ENCODE results near the gene RGS5.

RGS5 gene

GRCh38 chr1:163213626-163214025 lies 10.9 kb upstream of the RGS5 start:
- H3K36me3 ChIP-seq (ENCODE audit: insufficient read depth, low read length) = no peaks in the 10 kb centered on the region
- H3K9ac ChIP-seq (ENCODE audit: low read depth, low read length) = no peak overlapping the region
- no peaks in the 10 kb centered on the region for H3K4me1 ChIP-seq (ENCODE audit: insufficient read depth, low read length)
- no peaks in the 10 kb centered on the region for H3K9me3 ChIP-seq (ENCODE audit: insufficient read depth, low read depth, low read length)
- WGBS = 93% methylated on average over 4 of the region's 4 CpGs
- no peak overlapping the region for H3K27ac ChIP-seq (ENCODE audit: low read depth, low read length)
- H3K4me3 ChIP-seq (ENCODE audit: low read length) = no peak overlapping the region
- H3K27me3 ChIP-seq (ENCODE audit: insufficient read depth, low read length) = no peaks in the 10 kb centered on the region

- no peaks in the 10 kb centered on the region for H3K4me1 ChIP-seq (ENCODE audit: insufficient read depth, low read length)
- WGBS = 95% methylated on average over 2 of the region's 2 CpGs
- no peaks in the 10 kb centered on the region for H3K36me3 ChIP-seq (ENCODE audit: insufficient read depth, low read length)
- no peaks in the 10 kb centered on the region for H3K27me3 ChIP-seq (ENCODE audit: insufficient read depth, low read length)
- H3K4me3 ChIP-seq (ENCODE audit: low read length) = no peak overlapping the region
- no peak overlapping the region for H3K9ac ChIP-seq (ENCODE audit: low read depth, low read length)
- H3K27ac ChIP-seq (ENCODE audit: low read depth, low read length) = no peak overlapping the region
- H3K9me3 ChIP-seq (ENCODE audit: insufficient read depth, low read depth, low read length) = no peaks in the 10 kb centered on the region
Measured at GRCh38 chr1:163211667-163212066, 9.0 kb upstream of the RGS5 start.

GRCh38 chr1:163205513-163205912 lies 2.8 kb upstream of the RGS5 start:
- Histone ChIP-seq H3K27me3 (ENCODE audit: insufficient read depth, low read length) (no peaks in the 10 kb centered on the region), H3K4me1 (ENCODE audit: insufficient read depth, low read length) (peaks cover 33% of the 10 kb centered on the region), H3K36me3 (ENCODE audit: insufficient read depth, low read length) (no peaks in the 10 kb centered on the region), H3K27ac (ENCODE audit: low read depth, low read length) (no peak overlapping the region), H3K9me3 (ENCODE audit: insufficient read depth, low read depth, low read length) (no peaks in the 10 kb centered on the region), H3K4me3 (ENCODE audit: low read length) (no peak overlapping the region), H3K9ac (ENCODE audit: low read depth, low read length) (no peak overlapping the region)

- H3K4me1 ChIP-seq (ENCODE audit: insufficient read depth, low read length) = peaks cover 41% of the 10 kb centered on the region
- no peaks in the 10 kb centered on the region for H3K9me3 ChIP-seq (ENCODE audit: insufficient read depth, low read depth, low read length)
- no peaks in the 10 kb centered on the region for H3K36me3 ChIP-seq (ENCODE audit: insufficient read depth, low read length)
- peak overlapping the region; percentile 86 for H3K27ac ChIP-seq (ENCODE audit: low read depth, low read length)
- WGBS = 84% methylated on average over 1 of the region's 1 CpG
- H3K4me3 ChIP-seq (ENCODE audit: low read length) = no peak overlapping the region
- H3K27me3 ChIP-seq (ENCODE audit: insufficient read depth, low read length) = no peaks in the 10 kb centered on the region
- peak overlapping the region; percentile 22; the same call in 1 of the 2 replicates for H3K9ac ChIP-seq (ENCODE audit: low read depth, low read length)
Measured at GRCh38 chr1:163203561-163203960, 845 bp upstream of the RGS5 start.

- Histone ChIP-seq H3K4me1 (ENCODE audit: insufficient read depth, low read length) (peaks cover 41% of the 10 kb centered on the region), H3K4me3 (ENCODE audit: low read length) (peak overlapping the region; percentile 3), H3K36me3 (ENCODE audit: insufficient read depth, low read length) (no peaks in the 10 kb centered on the region), H3K27me3 (ENCODE audit: insufficient read depth, low read length) (no peaks in the 10 kb centered on the region), H3K27ac (ENCODE audit: low read depth, low read length) (peak overlapping the region; percentile 76; the same call in 1 of the 2 replicates), H3K9ac (ENCODE audit: low read depth, low read length) (no peak overlapping the region; the same call in 1 of the 2 replicates), H3K9me3 (ENCODE audit: insufficient read depth, low read depth, low read length) (no peaks in the 10 kb centered on the region)
- WGBS = 100% methylated on average over 1 of the region's 1 CpG
Measured at GRCh38 chr1:163201906-163202305, 810 bp downstream of the RGS5 start.

GRCh38 chr1:163197022-163197421 lies 5.7 kb downstream of the RGS5 start:
- no peaks in the 10 kb centered on the region for H3K27me3 ChIP-seq (ENCODE audit: insufficient read depth, low read length)
- H3K9ac ChIP-seq (ENCODE audit: low read depth, low read length) = no peak overlapping the region
- H3K36me3 ChIP-seq (ENCODE audit: insufficient read depth, low read length) = no peaks in the 10 kb centered on the region
- no peak overlapping the region for H3K4me3 ChIP-seq (ENCODE audit: low read length)
- 86% methylated on average over 4 of the region's 4 CpGs for WGBS
- H3K4me1 ChIP-seq (ENCODE audit: insufficient read depth, low read length) = peaks cover 26% of the 10 kb centered on the region
- no peak overlapping the region for H3K27ac ChIP-seq (ENCODE audit: low read depth, low read length)
- H3K9me3 ChIP-seq (ENCODE audit: insufficient read depth, low read depth, low read length) = no peaks in the 10 kb centered on the region

GRCh38 chr1:163196449-163196787 lies 6.3 kb downstream of the RGS5 start:
- Histone ChIP-seq H3K9ac (ENCODE audit: low read depth, low read length) (no peak overlapping the region), H3K27me3 (ENCODE audit: insufficient read depth, low read length) (no peaks in the 10 kb centered on the region), H3K36me3 (ENCODE audit: insufficient read depth, low read length) (no peaks in the 10 kb centered on the region), H3K4me3 (ENCODE audit: low read length) (no peak overlapping the region), H3K4me1 (ENCODE audit: insufficient read depth, low read length) (peaks cover 21% of the 10 kb centered on the region), H3K27ac (ENCODE audit: low read depth, low read length) (no peak overlapping the region), H3K9me3 (ENCODE audit: insufficient read depth, low read depth, low read length) (no peaks in the 10 kb centered on the region)

GRCh38 chr1:163195728-163196448 lies 6.8 kb downstream of the RGS5 start:
- 80% methylated on average over 5 of the region's 5 CpGs for WGBS
- Histone ChIP-seq H3K9me3 (ENCODE audit: insufficient read depth, low read depth, low read length) (no peaks in the 10 kb centered on the region), H3K36me3 (ENCODE audit: insufficient read depth, low read length) (no peaks in the 10 kb centered on the region), H3K27ac (ENCODE audit: low read depth, low read length) (no peak overlapping the region), H3K27me3 (ENCODE audit: insufficient read depth, low read length) (no peaks in the 10 kb centered on the region), H3K4me1 (ENCODE audit: insufficient read depth, low read length) (peaks cover 17% of the 10 kb centered on the region), H3K4me3 (ENCODE audit: low read length) (no peak overlapping the region), H3K9ac (ENCODE audit: low read depth, low read length) (no peak overlapping the region)

GRCh38 chr1:163191301-163191700 lies 11.4 kb downstream of the RGS5 start:
- Histone ChIP-seq H3K27ac (ENCODE audit: low read depth, low read length) (no peak overlapping the region), H3K9ac (ENCODE audit: low read depth, low read length) (no peak overlapping the region), H3K4me1 (ENCODE audit: insufficient read depth, low read length) (peaks cover 6% of the 10 kb centered on the region; the same call in 1 of the 2 replicates), H3K36me3 (ENCODE audit: insufficient read depth, low read length) (no peaks in the 10 kb centered on the region), H3K4me3 (ENCODE audit: low read length) (no peak overlapping the region), H3K9me3 (ENCODE audit: insufficient read depth, low read depth, low read length) (no peaks in the 10 kb centered on the region), H3K27me3 (ENCODE audit: insufficient read depth, low read length) (no peaks in the 10 kb centered on the region)
- 91% methylated on average over 1 of the region's 1 CpG for WGBS

- Histone ChIP-seq H3K4me3 (ENCODE audit: low read length) (no peak overlapping the region), H3K9me3 (ENCODE audit: insufficient read depth, low read depth, low read length) (no peaks in the 10 kb centered on the region), H3K27me3 (ENCODE audit: insufficient read depth, low read length) (no peaks in the 10 kb centered on the region), H3K36me3 (ENCODE audit: insufficient read depth, low read length) (no peaks in the 10 kb centered on the region), H3K27ac (ENCODE audit: low read depth, low read length) (no peak overlapping the region), H3K9ac (ENCODE audit: low read depth, low read length) (no peak overlapping the region), H3K4me1 (ENCODE audit: insufficient read depth, low read length) (no peaks in the 10 kb centered on the region)
- 92% methylated on average over 3 of the region's 3 CpGs for WGBS
Measured at GRCh38 chr1:163188947-163189346, 13.8 kb downstream of the RGS5 start.

GRCh38 chr1:163187849-163188248 lies 14.9 kb downstream of the RGS5 start:
- no peak overlapping the region for H3K9ac ChIP-seq (ENCODE audit: low read depth, low read length)
- H3K4me3 ChIP-seq (ENCODE audit: low read length) = no peak overlapping the region
- H3K27me3 ChIP-seq (ENCODE audit: insufficient read depth, low read length) = no peaks in the 10 kb centered on the region
- no peaks in the 10 kb centered on the region for H3K4me1 ChIP-seq (ENCODE audit: insufficient read depth, low read length)
- WGBS = 92% methylated on average over 6 of the region's 6 CpGs
- H3K36me3 ChIP-seq (ENCODE audit: insufficient read depth, low read length) = no peaks in the 10 kb centered on the region
- H3K27ac ChIP-seq (ENCODE audit: low read depth, low read length) = no peak overlapping the region
- H3K9me3 ChIP-seq (ENCODE audit: insufficient read depth, low read depth, low read length) = no peaks in the 10 kb centered on the region

GRCh38 chr1:163186862-163187261 lies 15.9 kb downstream of the RGS5 start:
- no peak overlapping the region for H3K4me3 ChIP-seq (ENCODE audit: low read length)
- H3K9me3 ChIP-seq (ENCODE audit: insufficient read depth, low read depth, low read length) = no peaks in the 10 kb centered on the region
- H3K36me3 ChIP-seq (ENCODE audit: insufficient read depth, low read length) = no peaks in the 10 kb centered on the region
- no peaks in the 10 kb centered on the region for H3K4me1 ChIP-seq (ENCODE audit: insufficient read depth, low read length)
- H3K9ac ChIP-seq (ENCODE audit: low read depth, low read length) = no peak overlapping the region
- no peak overlapping the region for H3K27ac ChIP-seq (ENCODE audit: low read depth, low read length)
- H3K27me3 ChIP-seq (ENCODE audit: insufficient read depth, low read length) = no peaks in the 10 kb centered on the region
- WGBS = 100% methylated on average over 2 of the region's 2 CpGs

All from HUES64 (cell line).